ENCODE data around the gene SLC37A4.
"Not testable (repeated sequence)": the region's sequence is repeated elsewhere in the genome, so short reads cannot be mapped to it uniquely, and the experiment has no call there.

The SLC37A4 gene

GRCh38 chr11:119041821-119042514, 11.3 kb upstream of the SLC37A4 start:
- DNase-seq, result no peak

GRCh38 chr11:119039471-119039870, 8.8 kb upstream of the SLC37A4 start:
- not testable (repeated sequence) for DNase-seq

- DNase-seq, result no peak
Observed at GRCh38 chr11:119038884-119039283, 8.2 kb upstream of the SLC37A4 start.

GRCh38 chr11:119034813-119035212, 4.1 kb upstream of the SLC37A4 start:
- no peak for DNase-seq

- DNase-seq, result not testable (repeated sequence)
Observed at GRCh38 chr11:119033421-119033820, 2.7 kb upstream of the SLC37A4 start.

GRCh38 chr11:119031912-119032280, 1.2 kb upstream of the SLC37A4 start:
- DNase-seq, result no peak

- no peak for DNase-seq
Observed at GRCh38 chr11:119030029-119030328, 698 bp downstream of the SLC37A4 start.

GRCh38 chr11:119029340-119030028, 1.2 kb downstream of the SLC37A4 start:
- peak; percentile 37 to 57 for DNase-seq

GRCh38 chr11:119029069-119029339, 1.7 kb downstream of the SLC37A4 start:
- DNase-seq, result no peak

GRCh38 chr11:119028346-119029068, 2.2 kb downstream of the SLC37A4 start:
- no peak for DNase-seq

- DNase-seq, result no peak
Observed at GRCh38 chr11:119027561-119028345, 2.9 kb downstream of the SLC37A4 start.

- no peak for DNase-seq
Observed at GRCh38 chr11:119026970-119027369, 3.7 kb downstream of the SLC37A4 start.

GRCh38 chr11:119025978-119026766, 4.5 kb downstream of the SLC37A4 start:
- DNase-seq, result no peak

- no peak for DNase-seq
Observed at GRCh38 chr11:119025541-119025940, 5.1 kb downstream of the SLC37A4 start.

GRCh38 chr11:119025099-119025473, 5.6 kb downstream of the SLC37A4 start:
- no peak for DNase-seq

GRCh38 chr11:119024430-119025098, 6.1 kb downstream of the SLC37A4 start:
- DNase-seq, result no peak

- DNase-seq, result no peak
Observed at GRCh38 chr11:119023741-119024140, 6.9 kb downstream of the SLC37A4 start.

- no peak for DNase-seq
Observed at GRCh38 chr11:119021631-119022030, 9.0 kb downstream of the SLC37A4 start.

- no peak for DNase-seq
Observed at GRCh38 chr11:119019996-119020395, 10.7 kb downstream of the SLC37A4 start.

GRCh38 chr11:119018074-119018938, 12.4 kb downstream of the SLC37A4 start, which contains the start of the genes RPS25 and TRAPPC4:
TSS of gene RPS25 (minus strand) at chr11:119018343. CDS start at chr11:119018284, 59 bp downstream.
TSS of gene TRAPPC4 (plus strand) at chr11:119018766. CDS start at chr11:119018796, 30 bp downstream.
- peak; percentile 89 to 95 for DNase-seq

GRCh38 chr11:119017377-119017776, 13.3 kb downstream of the SLC37A4 start:
- DNase-seq, result not testable (repeated sequence)
